Adrenal gland (tissue), 12 donors: Measurements from ENCODE around the gene DCAF11. TPM values are rescaled to one million over a fixed set of nuclear protein-coding genes. Genes with fewer than 3 reads are reported as not detected.

Source experiments
- DNase-seq, 7 donors: peaks; one replicate each; pipeline ENCODE4 v3.0.0-alpha.2; 2019 to 2020
- H3K27ac ChIP-seq, 5 donors: fragments of 200-600 bp; sonication (generic) in 4 of 5; 1 replicate in 3 of 5; 2 replicates in 2 of 5; pipeline versions ENCODE4 v1.5.1 to v1.8.0; 2016 to 2020; ENCODE audit warnings: mild to moderate bottlenecking in 1 of 5
- H3K27me3 ChIP-seq: fragments of 200-600 bp; 2 replicates; pipeline ENCODE4 v1.8.0; 2021
- H3K36me3 ChIP-seq, 2 donors: fragments of 200-600 bp; replicated peaks in 1 of 2; 1 replicate in 1 of 2; 2 replicates in 1 of 2; pipeline versions ENCODE4 v1.5.1 to v1.8.0; 2018 to 2022
- H3K4me1 ChIP-seq, 2 donors: fragments of 200-600 bp; replicated peaks in 1 of 2; 1 replicate in 1 of 2; 2 replicates in 1 of 2; pipeline versions ENCODE4 v1.5.1 to v1.8.0; 2018 to 2021
- H3K4me3 ChIP-seq, 4 donors: fragments of 200-600 bp; sonication (generic) in 3 of 4; one replicate each; pipeline ENCODE4 v1.5.1; 2016 to 2018
- H3K9me3 ChIP-seq, 3 donors: fragments of 200-600 bp; sonication (generic) in 1 of 3; replicated peaks in 1 of 3; 1 replicate in 2 of 3; 2 replicates in 1 of 3; pipeline versions ENCODE4 v1.5.1 to v1.8.0; 2016 to 2021
- POLR2A ChIP-seq, 2 donors: fragments of 450-650 bp; IDR thresholded peaks; one replicate each; pipeline ENCODE4 v1.6.1; 2017; ENCODE audit warnings: antibody characterized with exemption in 2 of 2, mild to moderate bottlenecking in 2 of 2, moderate library complexity in 1 of 2
- WGBS, 4 donors: extraction: QIAGEN DNeasy Blood & Tissue Kit in 2 of 4; methylation state at CpG; one replicate each; pipeline versions ENCODE4 v1.1.5 to v1.1.7; 2013 to 2017; 5-methylcytosine and 5-hydroxymethylcytosine counted together
- intact Hi-C, 2 donors: fragments of 100-400 bp; cut with DNase I; formaldehyde crosslinking; loops; one replicate each; pipeline versions ENCODE4 v1.14.1 to v1.15.0; 2022 to 2023
- polyA plus RNA-seq, 3 donors: library from polyadenylated mRNA; stranded (reverse); fragments of 200-250 nt in 2 of 3; fragments of 350-450 nt in 1 of 3; fragmentation: Illumina TruSeq in 1 of 3; extraction: RNeasy Lipid Tissue Mini Kit (QIAGEN cat#74804) in 1 of 3; gene quantifications; one replicate each; pipeline ENCODE4 v1.2.3, GENCODE V29; 2013 to 2014
- total RNA-seq, 9 donors: library from RNA; depleted of rRNA in 4 of 9; stranded (reverse); fragments of >200 nt in 4 of 9; fragments of 120-200 nt in 1 of 9; fragmentation: NEBNext Ultra II Directional in 1 of 9; extraction: Animal tissue kit (Norgen Biotek cat#: 25700) in 1 of 9; gene quantifications; one replicate each; pipeline versions ENCODE4 v1.1.0 to v1.2.4, GENCODE V29; 2013 to 2023
- TF ChIP-seq, protein P1 (sequence below), 6 experiments: fragments of 450-650 bp in 4 of 6; fragments of 200-600 bp in 2 of 6; sonication (generic) in 1 of 6; IDR thresholded peaks; 1 replicate in 5 of 6; 2 replicates in 1 of 6; pipeline versions ENCODE4 v1.5.1 to v1.8.0; 2016 to 2021; ENCODE audit warnings: antibody characterized with exemption in 6 of 6, mild to moderate bottlenecking in 2 of 6, moderate library complexity in 1 of 6
- donor health status: healthy with polysubstance abuse.
- donor health status: Bipolar disorder and iron deficiency.
- donor health status: DM: yes; HTN: yes; CAD: no.
- donor health status: DM: no; HTN: no; CAD: no.
- donor health status: DM: no; HTN: no; CAD: no.
- donor health status: DM: yes; HTN: yes; CAD: no.

Gene DCAF11
- total and polyA plus RNA-seq, 12 donors, result 40.4 to 401 (median 120) TPM

DNA sequence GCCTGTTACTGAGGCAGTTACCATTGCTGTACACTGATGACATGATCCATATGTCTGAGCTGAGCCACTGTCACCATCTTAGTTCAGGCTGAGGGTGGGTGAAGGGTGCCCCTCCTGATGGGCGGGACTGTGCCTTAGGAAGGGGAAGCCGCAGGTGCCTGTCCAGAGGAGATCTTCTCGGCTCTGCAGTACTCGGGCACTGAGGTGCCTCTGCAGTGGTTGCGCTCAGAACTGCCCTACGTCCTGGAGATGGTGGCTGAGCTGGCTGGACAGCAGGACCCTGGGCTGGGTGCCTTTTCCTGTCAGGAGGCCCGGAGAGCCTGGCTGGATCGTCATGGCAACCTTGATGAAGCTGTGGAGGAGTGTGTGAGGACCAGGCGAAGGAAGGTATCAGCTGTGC, 36.4 kb downstream of the DCAF11 start:
- TF ChIP-seq POLR2A (IDR thresholded peaks at IDR 0.05), result no peak
- TF ChIP-seq, protein P1, sequence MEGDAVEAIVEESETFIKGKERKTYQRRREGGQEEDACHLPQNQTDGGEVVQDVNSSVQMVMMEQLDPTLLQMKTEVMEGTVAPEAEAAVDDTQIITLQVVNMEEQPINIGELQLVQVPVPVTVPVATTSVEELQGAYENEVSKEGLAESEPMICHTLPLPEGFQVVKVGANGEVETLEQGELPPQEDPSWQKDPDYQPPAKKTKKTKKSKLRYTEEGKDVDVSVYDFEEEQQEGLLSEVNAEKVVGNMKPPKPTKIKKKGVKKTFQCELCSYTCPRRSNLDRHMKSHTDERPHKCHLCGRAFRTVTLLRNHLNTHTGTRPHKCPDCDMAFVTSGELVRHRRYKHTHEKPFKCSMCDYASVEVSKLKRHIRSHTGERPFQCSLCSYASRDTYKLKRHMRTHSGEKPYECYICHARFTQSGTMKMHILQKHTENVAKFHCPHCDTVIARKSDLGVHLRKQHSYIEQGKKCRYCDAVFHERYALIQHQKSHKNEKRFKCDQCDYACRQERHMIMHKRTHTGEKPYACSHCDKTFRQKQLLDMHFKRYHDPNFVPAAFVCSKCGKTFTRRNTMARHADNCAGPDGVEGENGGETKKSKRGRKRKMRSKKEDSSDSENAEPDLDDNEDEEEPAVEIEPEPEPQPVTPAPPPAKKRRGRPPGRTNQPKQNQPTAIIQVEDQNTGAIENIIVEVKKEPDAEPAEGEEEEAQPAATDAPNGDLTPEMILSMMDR (IDR thresholded peaks at IDR 0.05), result no peak
- H3K27me3 ChIP-seq, result no peaks in the 10 kb centered on the region
- peaks cover 0 to 65% of the 10 kb centered on the region in 2 donors for H3K36me3 ChIP-seq
- no peak for DNase-seq
- no peaks in the 10 kb centered on the region for H3K9me3 ChIP-seq
- no peak overlapping the region for H3K4me3 ChIP-seq
- 76 to 84% (median 80%) methylated on average over 4 to 9 of the region's 9 CpGs for WGBS, 4 donors
- intact Hi-C loops, result loop anchor here in 1 of 2 donors (10.0 kb wide), 1 partner anchor 86 kb away; no protein-coding TSS in a partner anchor
- H3K27ac ChIP-seq, result no peak overlapping the region
- H3K4me1 ChIP-seq, result peaks cover 7 to 17% of the 10 kb centered on the region in 2 donors

DNA sequence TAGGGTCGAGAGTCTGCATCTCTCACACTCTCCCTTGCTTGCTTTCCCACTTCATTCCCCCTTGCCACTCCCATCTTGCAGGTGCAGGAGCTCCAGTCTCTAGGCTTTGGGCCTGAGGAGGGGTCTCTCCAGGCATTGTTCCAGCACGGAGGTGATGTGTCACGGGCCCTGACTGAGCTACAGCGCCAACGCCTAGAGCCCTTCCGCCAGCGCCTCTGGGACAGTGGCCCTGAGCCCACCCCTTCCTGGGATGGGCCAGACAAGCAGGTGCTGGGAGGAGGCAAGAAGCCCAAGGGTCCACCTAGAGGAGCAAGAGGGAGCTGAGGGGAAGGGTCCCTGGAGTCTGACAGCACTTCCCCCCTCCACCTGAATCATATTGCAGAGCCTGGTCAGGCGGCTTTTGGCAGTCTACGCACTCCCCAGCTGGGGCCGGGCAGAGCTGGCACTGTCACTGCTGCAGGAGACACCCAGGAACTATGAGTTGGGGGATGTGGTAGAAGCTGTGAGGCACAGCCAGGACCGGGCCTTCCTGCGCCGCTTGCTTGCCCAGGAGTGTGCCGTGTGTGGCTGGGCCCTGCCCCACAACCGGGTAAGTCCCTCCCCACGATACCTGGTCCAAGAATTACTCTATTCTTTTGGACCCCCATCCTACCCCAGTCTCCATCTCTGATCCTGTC, 37.0 kb downstream of the DCAF11 start:
- Histone ChIP-seq H3K27ac (no peak overlapping the region), H3K4me3 (no peak overlapping the region), H3K9me3 (no peaks in the 10 kb centered on the region), H3K36me3 (peaks cover 0 to 70% of the 10 kb centered on the region in 2 donors), H3K4me1 (peaks cover 7 to 18% of the 10 kb centered on the region in 2 donors), H3K27me3 (no peaks in the 10 kb centered on the region)
- 90 to 95% (median 93%) methylated on average over 9 to 16 of the region's 16 CpGs for WGBS, 4 donors
- intact Hi-C loops, result loop anchor here in 1 of 2 donors (10.0 kb wide), 1 partner anchor 87 kb away; no protein-coding TSS in a partner anchor
- DNase-seq, result no peak
- no peak for TF ChIP-seq POLR2A (IDR thresholded peaks at IDR 0.05)
- TF ChIP-seq, protein P1 (IDR thresholded peaks at IDR 0.05), result no peak

DNA sequence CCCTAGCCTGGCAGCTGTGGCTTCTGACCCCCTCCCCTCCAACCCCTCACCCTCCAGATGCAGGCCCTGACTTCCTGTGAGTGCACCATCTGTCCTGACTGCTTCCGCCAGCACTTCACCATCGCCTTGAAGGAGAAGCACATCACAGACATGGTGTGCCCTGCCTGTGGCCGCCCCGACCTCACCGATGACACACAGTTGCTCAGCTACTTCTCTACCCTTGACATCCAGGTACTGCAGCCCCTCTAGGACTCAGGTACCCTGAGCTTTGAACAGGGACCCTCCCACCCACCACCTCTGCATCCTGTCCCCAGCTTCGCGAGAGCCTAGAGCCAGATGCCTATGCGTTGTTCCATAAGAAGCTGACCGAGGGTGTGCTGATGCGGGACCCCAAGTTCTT, 40.5 kb downstream of the DCAF11 start:
- peaks cover 0 to 10% of the 10 kb centered on the region in 2 donors for H3K4me1 ChIP-seq
- H3K4me3 ChIP-seq, result no peak overlapping the region
- TF ChIP-seq POLR2A (IDR thresholded peaks at IDR 0.05), result no peak
- TF ChIP-seq, protein P1 (IDR thresholded peaks at IDR 0.05), result no peak
- H3K27ac ChIP-seq, result no peak overlapping the region
- no peaks in the 10 kb centered on the region for H3K27me3 ChIP-seq
- no peaks in the 10 kb centered on the region for H3K9me3 ChIP-seq
- 90 to 97% (median 94%) methylated on average over 8 to 10 of the region's 10 CpGs for WGBS, 4 donors
- intact Hi-C loops, result loop anchor here in 1 of 2 donors (10.0 kb wide), 1 partner anchor 90 kb away; no protein-coding TSS in a partner anchor
- H3K36me3 ChIP-seq, result peaks cover 0 to 78% of the 10 kb centered on the region in 2 donors
- no peak for DNase-seq

DNA sequence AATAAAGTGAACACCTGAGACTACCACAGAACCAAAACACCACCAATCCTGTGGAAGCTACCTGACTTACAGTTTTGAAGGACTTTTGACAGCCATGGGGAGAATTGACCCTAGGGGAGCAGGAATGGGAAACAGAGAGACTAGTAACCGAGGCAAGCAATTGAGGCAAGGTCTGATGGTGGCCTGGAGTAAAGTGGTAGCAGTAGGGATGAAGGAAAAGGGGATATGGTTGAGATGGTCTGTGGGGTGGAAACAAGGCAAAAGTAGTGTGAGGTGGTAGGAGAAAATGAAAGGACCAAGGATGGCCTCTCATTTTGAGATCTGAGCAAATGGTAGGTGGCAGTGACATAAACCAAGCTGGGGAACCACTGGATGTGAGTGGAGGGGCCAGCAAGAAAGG, 42.3 kb downstream of the DCAF11 start:
- WGBS, 4 donors, result 87 to 94% (median 90%) methylated on average over 1 of the region's 1 CpG
- peaks cover 0 to 69% of the 10 kb centered on the region in 2 donors for H3K36me3 ChIP-seq

More for the DNA sequence above, 42.3 kb downstream of the DCAF11 start:
- H3K9me3 ChIP-seq, result no peaks in the 10 kb centered on the region
- no peaks in the 10 kb centered on the region for H3K27me3 ChIP-seq
- peak overlapping the region in 4 of 5 donors; percentile 26 to 70 (median 52) for H3K27ac ChIP-seq
- no peak for DNase-seq
- no peak for TF ChIP-seq POLR2A (IDR thresholded peaks at IDR 0.05)
- TF ChIP-seq, protein P1 (IDR thresholded peaks at IDR 0.05), result no peak
- H3K4me3 ChIP-seq, result no peak overlapping the region
- H3K4me1 ChIP-seq, result peaks cover 4 to 17% of the 10 kb centered on the region in 2 donors
- intact Hi-C loops, result loop anchor here in 1 of 2 donors (10.0 kb wide), 1 partner anchor 92 kb away; no protein-coding TSS in a partner anchor
